Fibroblast of the aortic adventitia (primary cell): Measurements from ENCODE around the gene GALK1. TPM values are rescaled to one million over a fixed set of nuclear protein-coding genes. Genes with fewer than 3 reads are reported as not detected.

Experiments
- DNase-seq: peaks from one replicate; pipeline ENCODE4 v3.0.0-alpha.2; 2010; ENCODE audit warnings: low read depth
- H3K4me3 ChIP-seq: 2 replicates; pipeline ENCODE4 v1.5.1; 2011; ENCODE audit warnings: low read depth, mild to moderate bottlenecking, control low read depth, low read length, moderate library complexity
- total RNA-seq: library from RNA; depleted of rRNA; stranded (reverse); fragments of >200 nt; gene quantifications from 2 replicates; pipeline ENCODE4 v1.2.3, GENCODE V29; 2012; ENCODE audit warnings: low replicate concordance
- TF ChIP-seq, protein P1 (sequence below): IDR thresholded peaks from 2 replicates; pipeline ENCODE4 v1.5.1; 2011; ENCODE audit warnings: mild to moderate bottlenecking, low read length, control low read depth, inconsistent platforms; ENCODE audit not compliant: insufficient read depth

Gene GALK1
- total RNA-seq, 1 donor, result 35.9 TPM

GRCh38 chr17:75810216-75810615, 45.2 kb upstream of the GALK1 start:
- no peak overlapping the region for H3K4me3 ChIP-seq
- DNase-seq, result no peak
- TF ChIP-seq, protein P1, sequence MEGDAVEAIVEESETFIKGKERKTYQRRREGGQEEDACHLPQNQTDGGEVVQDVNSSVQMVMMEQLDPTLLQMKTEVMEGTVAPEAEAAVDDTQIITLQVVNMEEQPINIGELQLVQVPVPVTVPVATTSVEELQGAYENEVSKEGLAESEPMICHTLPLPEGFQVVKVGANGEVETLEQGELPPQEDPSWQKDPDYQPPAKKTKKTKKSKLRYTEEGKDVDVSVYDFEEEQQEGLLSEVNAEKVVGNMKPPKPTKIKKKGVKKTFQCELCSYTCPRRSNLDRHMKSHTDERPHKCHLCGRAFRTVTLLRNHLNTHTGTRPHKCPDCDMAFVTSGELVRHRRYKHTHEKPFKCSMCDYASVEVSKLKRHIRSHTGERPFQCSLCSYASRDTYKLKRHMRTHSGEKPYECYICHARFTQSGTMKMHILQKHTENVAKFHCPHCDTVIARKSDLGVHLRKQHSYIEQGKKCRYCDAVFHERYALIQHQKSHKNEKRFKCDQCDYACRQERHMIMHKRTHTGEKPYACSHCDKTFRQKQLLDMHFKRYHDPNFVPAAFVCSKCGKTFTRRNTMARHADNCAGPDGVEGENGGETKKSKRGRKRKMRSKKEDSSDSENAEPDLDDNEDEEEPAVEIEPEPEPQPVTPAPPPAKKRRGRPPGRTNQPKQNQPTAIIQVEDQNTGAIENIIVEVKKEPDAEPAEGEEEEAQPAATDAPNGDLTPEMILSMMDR, result no peak

DNA sequence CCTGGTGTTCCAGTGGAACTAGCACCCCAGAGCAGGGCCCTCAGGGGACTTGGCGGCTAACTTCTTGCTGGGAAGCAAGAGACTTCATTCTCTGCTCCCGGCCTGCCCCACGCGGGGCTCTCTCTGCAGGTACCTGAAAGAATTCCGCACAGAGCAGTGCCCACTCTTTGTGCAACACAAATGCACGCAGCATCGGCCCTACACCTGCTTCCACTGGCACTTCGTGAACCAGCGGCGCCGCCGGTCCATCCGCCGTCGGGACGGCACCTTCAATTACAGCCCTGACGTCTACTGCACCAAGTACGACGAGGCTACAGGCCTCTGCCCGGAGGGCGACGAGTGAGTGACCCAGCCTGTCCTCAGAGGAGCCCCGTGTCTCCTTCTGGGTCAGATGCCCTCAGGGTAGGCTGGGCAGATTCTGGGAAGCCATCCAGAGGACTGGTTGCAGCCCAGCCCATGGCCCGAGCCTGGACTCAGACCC, 44.7 kb upstream of the GALK1 start:
- TF ChIP-seq, protein P1, result no peak
- H3K4me3 ChIP-seq, result no peak overlapping the region
- DNase-seq, result no peak

DNA sequence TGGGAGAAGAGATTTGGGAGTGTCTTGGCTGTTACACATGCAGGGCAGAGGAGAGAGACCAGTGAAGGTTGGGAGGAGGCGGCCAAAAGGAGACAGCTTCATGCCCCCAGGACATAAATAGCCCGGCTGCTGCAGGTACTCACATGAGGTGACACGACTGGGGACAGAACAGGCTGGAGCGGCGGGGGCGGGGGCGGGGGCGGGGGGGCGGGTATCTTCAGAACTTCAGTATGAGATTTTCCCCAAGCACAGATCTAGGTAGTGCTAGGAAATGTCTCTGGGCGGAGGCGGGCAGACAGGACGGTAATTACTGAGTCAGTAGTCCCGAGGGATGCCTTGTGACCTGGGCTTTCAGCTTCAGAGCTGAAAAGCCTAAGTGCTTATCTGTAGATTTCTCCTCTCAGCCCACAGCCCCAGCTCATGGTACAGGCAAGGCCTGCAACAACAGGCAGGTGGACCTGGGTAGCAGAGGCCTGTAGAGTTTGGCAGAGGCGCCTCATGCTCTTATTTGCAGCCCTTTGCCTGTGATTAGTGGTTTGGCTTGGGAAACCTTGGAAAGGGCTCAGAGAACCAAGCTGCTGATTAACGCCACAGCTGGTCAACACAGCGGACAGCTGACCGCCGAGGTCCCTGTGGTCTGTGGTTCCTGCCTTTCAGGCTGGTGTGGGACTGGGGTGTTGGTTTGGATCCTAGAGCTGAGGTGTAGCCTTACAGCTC, 44.1 kb upstream of the GALK1 start:
- no peak overlapping the region for H3K4me3 ChIP-seq
- DNase-seq, result peak; percentile 93
- TF ChIP-seq, protein P1, result no peak

DNA sequence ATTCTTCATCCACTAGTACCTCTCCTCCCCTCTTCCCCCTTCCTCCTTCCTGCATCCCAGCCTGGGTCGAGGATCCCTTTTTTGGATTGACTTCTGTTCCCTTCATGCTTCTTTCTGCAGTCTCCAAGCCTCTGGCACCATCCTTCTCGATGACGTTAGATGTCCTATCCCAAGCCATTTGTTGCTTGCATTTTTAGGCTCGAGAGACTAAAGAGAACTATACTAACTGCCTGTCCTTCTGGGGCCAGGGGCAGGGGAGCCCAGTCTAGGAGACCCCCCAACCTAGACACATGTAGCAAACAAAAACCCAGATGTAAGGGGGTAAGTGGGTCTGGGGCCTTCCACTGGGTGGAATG, 43.5 kb upstream of the GALK1 start:
- TF ChIP-seq, protein P1, result no peak
- no peak overlapping the region for H3K4me3 ChIP-seq
- DNase-seq, result peak; percentile 37

GRCh38 chr17:75807861-75808260, 42.9 kb upstream of the GALK1 start:
- TF ChIP-seq, protein P1, result no peak
- H3K4me3 ChIP-seq, result no peak overlapping the region
- DNase-seq, result no peak

GRCh38 chr17:75806822-75807500, 42.0 kb upstream of the GALK1 start:
- TF ChIP-seq, protein P1, result no peak
- H3K4me3 ChIP-seq, result no peak overlapping the region

DNA sequence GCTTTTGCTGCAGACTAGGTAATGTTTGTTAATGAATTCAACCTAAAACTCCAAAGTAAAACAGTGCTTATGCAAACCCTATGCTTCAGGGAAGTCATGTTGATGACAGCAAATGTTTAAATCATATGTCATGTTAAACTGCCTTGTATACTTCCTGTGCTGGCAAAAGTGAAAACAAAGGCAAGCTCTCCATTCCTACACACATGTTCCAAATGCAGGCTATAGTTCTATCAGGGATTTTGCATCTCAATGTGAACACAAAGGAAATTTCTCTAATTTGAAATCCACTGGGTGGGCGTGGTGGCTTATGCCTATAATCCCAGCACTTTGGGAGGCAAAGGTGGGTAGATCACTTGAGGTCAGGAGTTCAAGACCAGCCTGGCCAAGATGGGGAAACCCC, 38.9 kb upstream of the GALK1 start:
- DNase-seq, result no peak
- no peak overlapping the region for H3K4me3 ChIP-seq
- TF ChIP-seq, protein P1, result no peak

More at GRCh38 chr17:75806822-75807500, 42.0 kb upstream of the GALK1 start:
- no peak for DNase-seq
